GM18499 (cell line): ENCODE measurements around the gene USP44.

Experiments used
- ATAC-seq: cut with Tn5 transposase; IDR thresholded peaks from one replicate; pipeline ENCODE4 v1.9.1; 2021; ENCODE audit warnings: moderate number of reproducible peaks; ENCODE audit not compliant: insufficient read depth, unreplicated experiment

USP44 gene

GRCh38 chr12:95470300-95470699 lies 81.0 kb downstream of the USP44 start:
- no peak for ATAC-seq
